GM21576 (cell line): ENCODE measurements around the gene ZBTB12.
"Not testable (repeated sequence)": the region's sequence is repeated elsewhere in the genome, so short reads cannot be mapped to it uniquely, and the experiment has no call there.

Experiments
- ATAC-seq: cut with Tn5 transposase; IDR thresholded peaks from one replicate; pipeline ENCODE4 v1.9.1; 2021; ENCODE audit warnings: mild to moderate bottlenecking, moderate library complexity; ENCODE audit not compliant: unreplicated experiment

ZBTB12 gene

DNA sequence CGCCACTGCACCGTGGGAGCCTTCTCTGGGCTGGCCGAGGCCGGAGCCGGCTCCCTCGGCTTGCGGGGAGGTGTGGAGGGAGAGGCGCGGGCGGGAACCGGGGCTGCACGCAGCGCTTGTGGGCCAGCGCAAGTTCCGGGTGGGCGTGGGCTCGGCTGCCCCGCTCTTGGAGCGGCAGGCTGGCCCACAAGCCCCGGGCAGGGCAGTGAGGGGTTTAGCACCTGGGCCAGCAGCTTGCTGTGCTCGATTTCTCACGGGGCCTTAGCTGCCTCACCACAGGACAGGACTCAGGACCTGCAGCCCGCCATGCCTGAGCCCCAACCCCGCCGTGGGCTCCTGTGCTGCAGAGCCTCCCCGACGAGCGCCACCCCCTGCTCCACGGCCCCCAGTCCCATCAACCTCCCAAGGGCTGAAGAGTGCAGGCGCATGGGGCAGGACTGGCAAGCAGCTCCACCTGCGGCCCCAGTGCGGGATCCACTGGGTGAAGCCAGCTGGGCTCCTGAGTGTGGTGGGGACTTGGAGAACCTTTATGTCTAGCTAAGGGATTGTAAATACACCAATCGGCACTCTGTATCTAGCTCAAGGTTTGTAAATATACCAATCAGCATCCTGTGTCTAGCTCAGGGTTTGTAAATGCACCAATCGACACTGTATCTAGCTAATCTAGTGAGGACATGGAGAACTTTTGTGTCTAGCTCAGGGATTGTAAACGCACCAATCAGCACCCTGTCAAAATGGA, 49.7 kb downstream of the ZBTB12 start:
- ATAC-seq, result not testable (repeated sequence)

GRCh38 chr6:31851485-31851832, 50.4 kb downstream of the ZBTB12 start:
- ATAC-seq, result no peak

- no peak for ATAC-seq
Measured at GRCh38 chr6:31850765-31851484, 51.0 kb downstream of the ZBTB12 start.
